ENCODE measurements around the gene GTF3C1.

GRCh38 chr16:27517664-27518063 lies 32.0 kb downstream of the GTF3C1 start:
- TF ChIP-seq, protein P1, sequence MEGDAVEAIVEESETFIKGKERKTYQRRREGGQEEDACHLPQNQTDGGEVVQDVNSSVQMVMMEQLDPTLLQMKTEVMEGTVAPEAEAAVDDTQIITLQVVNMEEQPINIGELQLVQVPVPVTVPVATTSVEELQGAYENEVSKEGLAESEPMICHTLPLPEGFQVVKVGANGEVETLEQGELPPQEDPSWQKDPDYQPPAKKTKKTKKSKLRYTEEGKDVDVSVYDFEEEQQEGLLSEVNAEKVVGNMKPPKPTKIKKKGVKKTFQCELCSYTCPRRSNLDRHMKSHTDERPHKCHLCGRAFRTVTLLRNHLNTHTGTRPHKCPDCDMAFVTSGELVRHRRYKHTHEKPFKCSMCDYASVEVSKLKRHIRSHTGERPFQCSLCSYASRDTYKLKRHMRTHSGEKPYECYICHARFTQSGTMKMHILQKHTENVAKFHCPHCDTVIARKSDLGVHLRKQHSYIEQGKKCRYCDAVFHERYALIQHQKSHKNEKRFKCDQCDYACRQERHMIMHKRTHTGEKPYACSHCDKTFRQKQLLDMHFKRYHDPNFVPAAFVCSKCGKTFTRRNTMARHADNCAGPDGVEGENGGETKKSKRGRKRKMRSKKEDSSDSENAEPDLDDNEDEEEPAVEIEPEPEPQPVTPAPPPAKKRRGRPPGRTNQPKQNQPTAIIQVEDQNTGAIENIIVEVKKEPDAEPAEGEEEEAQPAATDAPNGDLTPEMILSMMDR (IDR thresholded peaks at IDR 0.05; ENCODE audit: low read length), result no peak
- TF ChIP-seq EZH2 (optimal IDR thresholded peaks at IDR 0.05; ENCODE audit: low read depth, low read length) (no peak), EZH2phosphoT487 (IDR thresholded peaks at IDR 0.05; ENCODE audit: low read length) (no peak)

Data from MM.1S (cell line).